Tibial artery (tissue), 4 donors: ENCODE data around the gene KIF5C.

Source experiments
- DNase-seq, 2 donors: peaks; one replicate each; pipeline ENCODE4 v3.0.0-alpha.2; 2019
- H3K27ac ChIP-seq, 2 donors: fragments of 200-600 bp; sonication (generic) in 1 of 2; 1 replicate in 1 of 2; 2 replicates in 1 of 2; pipeline ENCODE4 v1.5.1; 2018 to 2019; ENCODE audit warnings: mild to moderate bottlenecking in 1 of 2
- H3K27me3 ChIP-seq, 2 donors: fragments of 200-600 bp; sonication (generic) in 1 of 2; one replicate each; pipeline versions ENCODE4 v1.5.1 to v1.6.0; 2016 to 2019
- H3K36me3 ChIP-seq, 3 donors: fragments of 200-600 bp; sonication (generic) in 2 of 3; one replicate each; pipeline ENCODE4 v1.5.1; 2016 to 2019; ENCODE audit warnings: mild to moderate bottlenecking in 2 of 3
- H3K4me1 ChIP-seq, 4 donors: fragments of 200-600 bp; sonication (generic) in 2 of 4; 1 replicate in 3 of 4; 2 replicates in 1 of 4; pipeline ENCODE4 v1.5.1; 2016 to 2019
- H3K4me3 ChIP-seq, 2 donors: fragments of 200-600 bp; sonication (generic) in 1 of 2; 1 replicate in 1 of 2; 2 replicates in 1 of 2; pipeline ENCODE4 v1.5.1; 2018 to 2019; ENCODE audit warnings: mild to moderate bottlenecking in 2 of 2
- H3K9me3 ChIP-seq, 3 donors: fragments of 200-600 bp; sonication (generic) in 1 of 3; one replicate each; pipeline ENCODE4 v1.5.1; 2016 to 2019
- CTCF ChIP-seq, 2 experiments: fragments of 200-600 bp in 1 of 2; fragments of 450-650 bp in 1 of 2; IDR thresholded peaks; one replicate each; pipeline ENCODE4 v1.5.1; 2017 to 2019; ENCODE audit warnings: antibody characterized with exemption in 2 of 2, mild to moderate bottlenecking in 1 of 2, moderate library complexity in 1 of 2
- intact Hi-C: fragments of 100-400 bp; cut with DNase I; formaldehyde crosslinking; loops from one replicate; pipeline ENCODE4 v1.15.0; 2023; ENCODE audit warnings: low total_unique reads

The KIF5C gene

GRCh38 chr2:149068225-149068995, 193.4 kb downstream of the KIF5C start:
- intact Hi-C loops = no loop called here
- H3K9me3 ChIP-seq = no peaks in the 10 kb centered on the region
- no peak for TF ChIP-seq CTCF (IDR thresholded peaks at IDR 0.05)
- H3K36me3 ChIP-seq = no peaks in the 10 kb centered on the region
- H3K4me3 ChIP-seq = no peak overlapping the region
- peaks cover 0 to 3% (median 0%) of the 10 kb centered on the region in 4 donors for H3K4me1 ChIP-seq
- DNase-seq = no peak
- no peaks in the 10 kb centered on the region for H3K27me3 ChIP-seq
- no peak overlapping the region for H3K27ac ChIP-seq

- Histone ChIP-seq H3K4me1 (peaks cover 0 to 3% (median 0%) of the 10 kb centered on the region in 4 donors), H3K9me3 (no peaks in the 10 kb centered on the region), H3K27ac (no peak overlapping the region), H3K36me3 (no peaks in the 10 kb centered on the region), H3K4me3 (no peak overlapping the region), H3K27me3 (no peaks in the 10 kb centered on the region)
- TF ChIP-seq CTCF (IDR thresholded peaks at IDR 0.05) = no peak
- intact Hi-C loops = no loop called here
- no peak for DNase-seq
These were observed 194.2 kb downstream of the KIF5C start for GRCh38 chr2:149068996-149069888.

GRCh38 chr2:149070681-149071320, 195.8 kb downstream of the KIF5C start:
- intact Hi-C loops = no loop called here

GRCh38 chr2:149075105-149075504, 200.1 kb downstream of the KIF5C start:
- H3K27ac ChIP-seq = no peak overlapping the region
- H3K36me3 ChIP-seq = no peaks in the 10 kb centered on the region
- no peak for TF ChIP-seq CTCF (IDR thresholded peaks at IDR 0.05)
- H3K4me1 ChIP-seq = peaks cover 0 to 12% (median 2%) of the 10 kb centered on the region in 4 donors
- no peak overlapping the region for H3K4me3 ChIP-seq
- no peaks in the 10 kb centered on the region for H3K27me3 ChIP-seq
- intact Hi-C loops = no loop called here
- no peak for DNase-seq
- H3K9me3 ChIP-seq = no peaks in the 10 kb centered on the region

More at GRCh38 chr2:149070681-149071320, 195.8 kb downstream of the KIF5C start:
- Histone ChIP-seq H3K27me3 (no peaks in the 10 kb centered on the region), H3K4me3 (no peak overlapping the region), H3K4me1 (peaks cover 0 to 3% (median 0%) of the 10 kb centered on the region in 4 donors), H3K27ac (no peak overlapping the region), H3K36me3 (no peaks in the 10 kb centered on the region), H3K9me3 (no peaks in the 10 kb centered on the region)
- DNase-seq = no peak
- no peak for TF ChIP-seq CTCF (IDR thresholded peaks at IDR 0.05)

- Histone ChIP-seq H3K4me1 (peaks cover 0 to 12% (median 2%) of the 10 kb centered on the region in 4 donors), H3K27me3 (no peaks in the 10 kb centered on the region), H3K27ac (no peak overlapping the region), H3K9me3 (no peaks in the 10 kb centered on the region), H3K4me3 (no peak overlapping the region), H3K36me3 (no peaks in the 10 kb centered on the region)
- intact Hi-C loops = no loop called here
- no peak for TF ChIP-seq CTCF (IDR thresholded peaks at IDR 0.05)
- DNase-seq = no peak
These were observed 200.8 kb downstream of the KIF5C start for GRCh38 chr2:149075853-149076252.
